DOHH2 (cell line): Measurements from ENCODE around the gene FIBP.

Source experiments
- EZH2phosphoT487 ChIP-seq: fragments of 200-600 bp; sonication (generic); IDR thresholded peaks from 2 replicates; pipeline ENCODE4 v1.6.1; 2017; ENCODE audit warnings: borderline replicate concordance, mild to moderate bottlenecking, antibody characterized with exemption, low read length, moderate library complexity, mixed read lengths
- TF ChIP-seq, protein P1 (sequence below): fragments of 200-600 bp; sonication (generic); IDR thresholded peaks from one replicate; pipeline ENCODE4 v1.5.1; 2014; ENCODE audit warnings: antibody characterized with exemption, mild to moderate bottlenecking, low read depth, low read length; ENCODE audit not compliant: poor library complexity, severe bottlenecking

GRCh38 chr11:65858681-65859087, 29.6 kb downstream of the FIBP start:
- TF ChIP-seq, protein P1, sequence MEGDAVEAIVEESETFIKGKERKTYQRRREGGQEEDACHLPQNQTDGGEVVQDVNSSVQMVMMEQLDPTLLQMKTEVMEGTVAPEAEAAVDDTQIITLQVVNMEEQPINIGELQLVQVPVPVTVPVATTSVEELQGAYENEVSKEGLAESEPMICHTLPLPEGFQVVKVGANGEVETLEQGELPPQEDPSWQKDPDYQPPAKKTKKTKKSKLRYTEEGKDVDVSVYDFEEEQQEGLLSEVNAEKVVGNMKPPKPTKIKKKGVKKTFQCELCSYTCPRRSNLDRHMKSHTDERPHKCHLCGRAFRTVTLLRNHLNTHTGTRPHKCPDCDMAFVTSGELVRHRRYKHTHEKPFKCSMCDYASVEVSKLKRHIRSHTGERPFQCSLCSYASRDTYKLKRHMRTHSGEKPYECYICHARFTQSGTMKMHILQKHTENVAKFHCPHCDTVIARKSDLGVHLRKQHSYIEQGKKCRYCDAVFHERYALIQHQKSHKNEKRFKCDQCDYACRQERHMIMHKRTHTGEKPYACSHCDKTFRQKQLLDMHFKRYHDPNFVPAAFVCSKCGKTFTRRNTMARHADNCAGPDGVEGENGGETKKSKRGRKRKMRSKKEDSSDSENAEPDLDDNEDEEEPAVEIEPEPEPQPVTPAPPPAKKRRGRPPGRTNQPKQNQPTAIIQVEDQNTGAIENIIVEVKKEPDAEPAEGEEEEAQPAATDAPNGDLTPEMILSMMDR: no peak
- TF ChIP-seq EZH2phosphoT487: no peak
